Measurements from ENCODE around the gene ATP6V0C. TPM values are rescaled to one million over a fixed set of nuclear protein-coding genes. Genes with fewer than 3 reads are reported as not detected.
"Not testable (repeated sequence)": the region's sequence is repeated elsewhere in the genome, so short reads cannot be mapped to it uniquely, and the experiment has no call there.

The ATP6V0C gene
- total RNA-seq, 1 donor from 2014 or later: 7.9 TPM

GRCh38 chr16:2529961-2530628 lies 16.3 kb downstream of the ATP6V0C start:
- H3K27me3 ChIP-seq (ENCODE audit: control insufficient read depth, insufficient read depth, low read length): no peaks in the 10 kb centered on the region
- peaks cover 8% of the 10 kb centered on the region for H3K36me3 ChIP-seq (ENCODE audit: control insufficient read depth, insufficient read depth, low read length)
- no peak overlapping the region for H3K4me3 ChIP-seq (ENCODE audit: low read depth, low read length)
- peak; percentile 66 for FAIRE-seq
- DNase-seq (ENCODE audit: low read depth): no peak
- TF ChIP-seq CTCF (IDR thresholded peaks at IDR 0.05; ENCODE audit: insufficient read depth, low read length, severe bottlenecking): no peak

- FAIRE-seq: no peak
- TF ChIP-seq CTCF (IDR thresholded peaks at IDR 0.05; ENCODE audit: insufficient read depth, low read length, severe bottlenecking): no peak
- DNase-seq (ENCODE audit: low read depth): no peak
- H3K27me3 ChIP-seq (ENCODE audit: control insufficient read depth, insufficient read depth, low read length): no peaks in the 10 kb centered on the region
- peaks cover 8% of the 10 kb centered on the region for H3K36me3 ChIP-seq (ENCODE audit: control insufficient read depth, insufficient read depth, low read length)
- no peak overlapping the region for H3K4me3 ChIP-seq (ENCODE audit: low read depth, low read length)
Measured at GRCh38 chr16:2530629-2531318, 17.0 kb downstream of the ATP6V0C start.

GRCh38 chr16:2531371-2531695 lies 17.6 kb downstream of the ATP6V0C start, which contains the start of gene CEMP1:
Gene CEMP1 (minus strand): TSS chr16:2531408. CDS start chr16:2531073, 335 bp downstream.
- no peak for DNase-seq (ENCODE audit: low read depth)
- no peaks in the 10 kb centered on the region for H3K27me3 ChIP-seq (ENCODE audit: control insufficient read depth, insufficient read depth, low read length)
- peaks cover 8% of the 10 kb centered on the region for H3K36me3 ChIP-seq (ENCODE audit: control insufficient read depth, insufficient read depth, low read length)
- H3K4me3 ChIP-seq (ENCODE audit: low read depth, low read length): peak within 1 kb of the TSS; percentile 80
- no peak for FAIRE-seq
- TF ChIP-seq CTCF (IDR thresholded peaks at IDR 0.05; ENCODE audit: insufficient read depth, low read length, severe bottlenecking): no peak

GRCh38 chr16:2531696-2532493 lies 18.1 kb downstream of the ATP6V0C start:
- Histone ChIP-seq H3K4me3 (ENCODE audit: low read depth, low read length) (peak overlapping the region; percentile 80), H3K27me3 (ENCODE audit: control insufficient read depth, insufficient read depth, low read length) (no peaks in the 10 kb centered on the region), H3K36me3 (ENCODE audit: control insufficient read depth, insufficient read depth, low read length) (peaks cover 8% of the 10 kb centered on the region)
- DNase-seq (ENCODE audit: low read depth) (peak; percentile 89), FAIRE-seq (no peak)
- TF ChIP-seq CTCF (IDR thresholded peaks at IDR 0.05; ENCODE audit: insufficient read depth, low read length, severe bottlenecking): no peak

- DNase-seq (ENCODE audit: low read depth) (peak; percentile 54), FAIRE-seq (no peak)
- TF ChIP-seq CTCF (IDR thresholded peaks at IDR 0.05; ENCODE audit: insufficient read depth, low read length, severe bottlenecking): no peak
- peak overlapping the region; percentile 80 for H3K4me3 ChIP-seq (ENCODE audit: low read depth, low read length)
- no peaks in the 10 kb centered on the region for H3K27me3 ChIP-seq (ENCODE audit: control insufficient read depth, insufficient read depth, low read length)
- H3K36me3 ChIP-seq (ENCODE audit: control insufficient read depth, insufficient read depth, low read length): peaks cover 8% of the 10 kb centered on the region
Measured at GRCh38 chr16:2532494-2533141, 18.9 kb downstream of the ATP6V0C start.

- FAIRE-seq; H3K27me3 ChIP-seq (ENCODE audit: control insufficient read depth, insufficient read depth, low read length); DNase-seq (ENCODE audit: low read depth); H3K36me3 ChIP-seq (ENCODE audit: control insufficient read depth, insufficient read depth, low read length): not testable (repeated sequence)
- peak overlapping the region; percentile 80 for H3K4me3 ChIP-seq (ENCODE audit: low read depth, low read length)
Measured at GRCh38 chr16:2533142-2533755, 19.5 kb downstream of the ATP6V0C start.

All from bronchial epithelial cell (primary cell).